Thoracic aorta (tissue), 2 donors: Measurements from ENCODE around the gene TUBB1. TPM values are rescaled to one million over a fixed set of nuclear protein-coding genes. Genes with fewer than 3 reads are reported as not detected.

Experiments
- ATAC-seq: fragments of 150-250 bp; one replicate; pipeline ENCODE4 v1.8.0; 2017; ENCODE audit warnings: low read depth; ENCODE audit not compliant: insufficient number of reproducible peaks, low FRiP score
- DNase-seq: peaks from one replicate; pipeline ENCODE4 v3.0.0-alpha.2; 2020; ENCODE audit warnings: low spot score
- H3K27ac ChIP-seq, 2 donors: fragments of 200-600 bp; sonication (generic); 1 replicate in 1 of 2; 2 replicates in 1 of 2; pipeline ENCODE4 v1.5.1; 2016; ENCODE audit warnings: mild to moderate bottlenecking in 2 of 2, moderate library complexity in 2 of 2
- H3K27me3 ChIP-seq: fragments of 200-600 bp; sonication (generic); replicated peaks from 2 replicates; pipeline ENCODE4 v1.6.0; 2016; ENCODE audit warnings: mild to moderate bottlenecking; ENCODE audit not compliant: insufficient read depth
- H3K36me3 ChIP-seq: fragments of 200-600 bp; sonication (generic); one replicate; pipeline ENCODE4 v1.5.1; 2016
- H3K4me1 ChIP-seq, 2 donors: fragments of 200-600 bp; sonication (generic); 1 replicate in 1 of 2; 2 replicates in 1 of 2; pipeline versions ENCODE4 v1.5.1 to v1.6.0; 2016; ENCODE audit warnings: low read depth in 2 of 2, mild to moderate bottlenecking in 1 of 2; ENCODE audit not compliant: control insufficient read depth in 1 of 2
- H3K4me3 ChIP-seq: fragments of 200-600 bp; sonication (generic); 2 replicates; pipeline ENCODE4 v1.5.1; 2016; ENCODE audit warnings: mild to moderate bottlenecking
- H3K9me3 ChIP-seq: fragments of 200-600 bp; sonication (generic); 2 replicates; pipeline ENCODE4 v1.5.1; 2016
- CTCF ChIP-seq: fragments of 200-600 bp; sonication (generic); IDR thresholded peaks from one replicate; pipeline ENCODE4 v1.5.1; 2019; ENCODE audit warnings: antibody characterized with exemption
- total RNA-seq, 2 donors: library from RNA; depleted of rRNA; stranded (reverse); fragments of >200 nt; gene quantifications; one replicate each; pipeline versions ENCODE4 v1.1.0 to v1.2.3, GENCODE V29; 2016

TUBB1 gene
- total RNA-seq, 2 donors from 2014 or later: 0.54 TPM; not detected in 1

GRCh38 chr20:59020938-59021551 lies 1.8 kb downstream of the TUBB1 start:
- no peak overlapping the region for H3K27ac ChIP-seq
- no peaks in the 10 kb centered on the region for H3K27me3 ChIP-seq
- H3K36me3 ChIP-seq: peaks cover 22% of the 10 kb centered on the region
- TF ChIP-seq CTCF: no peak
- no peak for ATAC-seq
- H3K4me1 ChIP-seq: no peaks in the 10 kb centered on the region
- H3K9me3 ChIP-seq: no peaks in the 10 kb centered on the region
- no peak overlapping the region for H3K4me3 ChIP-seq
- DNase-seq: no peak

- H3K36me3 ChIP-seq: peaks cover 28% of the 10 kb centered on the region
- H3K4me3 ChIP-seq: no peak overlapping the region
- no peaks in the 10 kb centered on the region for H3K27me3 ChIP-seq
- no peak overlapping the region for H3K27ac ChIP-seq
- H3K4me1 ChIP-seq: peaks cover 0 to 7% of the 10 kb centered on the region in 2 donors
- TF ChIP-seq CTCF: no peak
- H3K9me3 ChIP-seq: no peaks in the 10 kb centered on the region
- ATAC-seq (no peak), DNase-seq (no peak)
Measured at GRCh38 chr20:59022754-59023153, 3.5 kb downstream of the TUBB1 start.

GRCh38 chr20:59023616-59024015 lies 4.4 kb downstream of the TUBB1 start:
- peaks cover 3 to 16% of the 10 kb centered on the region in 2 donors for H3K4me1 ChIP-seq
- no peak for ATAC-seq
- peaks cover 29% of the 10 kb centered on the region for H3K36me3 ChIP-seq
- no peak for TF ChIP-seq CTCF
- no peaks in the 10 kb centered on the region for H3K9me3 ChIP-seq
- DNase-seq: no peak
- H3K27me3 ChIP-seq: no peaks in the 10 kb centered on the region
- no peak overlapping the region for H3K27ac ChIP-seq
- no peak overlapping the region for H3K4me3 ChIP-seq

GRCh38 chr20:59024111-59024530 lies 4.9 kb downstream of the TUBB1 start:
- Histone ChIP-seq H3K27me3 (no peaks in the 10 kb centered on the region), H3K4me1 (peaks cover 9 to 21% of the 10 kb centered on the region in 2 donors), H3K27ac (no peak overlapping the region), H3K9me3 (no peaks in the 10 kb centered on the region), H3K4me3 (no peak overlapping the region), H3K36me3 (peaks cover 29% of the 10 kb centered on the region)
- TF ChIP-seq CTCF: no peak
- ATAC-seq (no peak), DNase-seq (no peak)

- no peak overlapping the region for H3K4me3 ChIP-seq
- H3K4me1 ChIP-seq: peaks cover 16 to 31% of the 10 kb centered on the region in 2 donors
- ATAC-seq: no peak
- no peak for TF ChIP-seq CTCF
- H3K9me3 ChIP-seq: no peaks in the 10 kb centered on the region
- H3K27me3 ChIP-seq: no peaks in the 10 kb centered on the region
- peaks cover 34% of the 10 kb centered on the region for H3K36me3 ChIP-seq
- no peak for DNase-seq
- no peak overlapping the region for H3K27ac ChIP-seq
Measured at GRCh38 chr20:59025086-59025485, 5.9 kb downstream of the TUBB1 start.
